H1 (cell line): ENCODE results near the gene KLHL10. TPM values are rescaled to one million over a fixed set of nuclear protein-coding genes. Genes with fewer than 3 reads are reported as not detected.

Experiments
- CTCF ChIA-PET: fragments of 300-600 bp; sonication (Branson Sonifier 250); formaldehyde crosslinking; loops from one replicate; lab custom pipeline; 2021; ENCODE audit not compliant: partially characterized antibody; lab: Charles Lee
- POLR2A ChIA-PET: fragments of 300-600 bp; sonication (Branson Sonifier 250); formaldehyde crosslinking; loops from one replicate; lab custom pipeline; 2021; ENCODE audit warnings: inconsistent platforms; ENCODE audit not compliant: partially characterized antibody; lab: Charles Lee
- DNase-seq, 2 experiments: peaks; one replicate each; pipeline versions ENCODE4 v3.0.0 to v3.0.0-alpha.2; 2010 to 2022; ENCODE audit warnings: low spot score in 2 of 2, low read depth in 1 of 2, mixed read lengths in 1 of 2
- FAIRE-seq: peaks from 2 replicates; lab custom pipeline; 2011; peaks lifted over from hg19 to GRCh38; lab: Jason Lieb, UNC
- H2AFZ ChIP-seq: 2 replicates; pipeline ENCODE4 v1.8.1; 2012; ENCODE audit warnings: low read length, inconsistent platforms
- H2AK5ac ChIP-seq: 2 replicates; pipeline ENCODE4 v1.6.1; 2013; ENCODE audit warnings: low read depth, low read length
- H2BK120ac ChIP-seq: replicated peaks from 2 replicates; pipeline ENCODE3; 2013; ENCODE audit warnings: low read depth, low read length, inconsistent platforms
- H2BK12ac ChIP-seq: 2 replicates; pipeline ENCODE4 v1.6.1; 2013; ENCODE audit warnings: low read depth, low read length
- H2BK15ac ChIP-seq: 2 replicates; pipeline ENCODE4 v1.6.1; 2013; ENCODE audit warnings: low read length
- H2BK20ac ChIP-seq: 2 replicates; pipeline ENCODE4 v1.6.1; 2013; ENCODE audit warnings: low read length
- H2BK5ac ChIP-seq: 2 replicates; pipeline ENCODE4 v1.6.1; 2013; ENCODE audit warnings: low read depth, low read length
- H3K14ac ChIP-seq: 2 replicates; pipeline ENCODE4 v1.6.1; 2013; ENCODE audit warnings: inconsistent platforms; ENCODE audit not compliant: insufficient read length
- H3K18ac ChIP-seq: 2 replicates; pipeline ENCODE4 v1.6.1; 2013; ENCODE audit warnings: low read length; ENCODE audit errors: extremely low read depth
- H3K23ac ChIP-seq: 2 replicates; pipeline ENCODE4 v1.6.1; 2013; ENCODE audit warnings: inconsistent platforms; ENCODE audit not compliant: insufficient read length
- H3K23me2 ChIP-seq: 2 replicates; pipeline ENCODE4 v1.6.1; 2013; ENCODE audit warnings: low read depth, low read length
- H3K27ac ChIP-seq: 2 replicates; pipeline ENCODE4 v1.6.1; 2011; ENCODE audit warnings: low read depth, low read length, inconsistent platforms
- H3K27me3 ChIP-seq, 4 experiments: replicated peaks in 1 of 4; 1 replicate in 1 of 4; 2 replicates in 3 of 4; pipeline versions ENCODE4 v1.6.1 to v1.8.1; 2011 to 2013; ENCODE audit warnings: low read length in 3 of 4, mild to moderate bottlenecking in 3 of 4, inconsistent platforms in 2 of 4, mixed read lengths in 2 of 4, moderate library complexity in 1 of 4; ENCODE audit not compliant: control insufficient read depth in 3 of 4, insufficient read depth in 3 of 4; ENCODE audit errors: extremely low read depth in 1 of 4
- H3K36me3 ChIP-seq, 4 experiments: 2 replicates each; pipeline versions ENCODE4 v1.6.1 to v1.8.1; 2011 to 2013; ENCODE audit warnings: mild to moderate bottlenecking in 4 of 4, low read length in 3 of 4, moderate library complexity in 2 of 4, control low read depth in 1 of 4, inconsistent platforms in 1 of 4; ENCODE audit not compliant: insufficient read depth in 4 of 4, control insufficient read depth in 2 of 4
- H3K4ac ChIP-seq: replicated peaks from 2 replicates; pipeline ENCODE3; 2013; ENCODE audit warnings: low read length, low read depth, mixed read lengths, inconsistent platforms; ENCODE audit not compliant: insufficient read length
- H3K4me1 ChIP-seq, 4 experiments: replicated peaks in 1 of 4; 1 replicate in 1 of 4; 2 replicates in 3 of 4; pipeline versions ENCODE4 v1.6.1 to v1.8.1; 2011 to 2013; ENCODE audit warnings: low read length in 3 of 4, inconsistent platforms in 2 of 4, mixed read lengths in 1 of 4; ENCODE audit not compliant: insufficient read depth in 4 of 4, control insufficient read depth in 3 of 4
- H3K4me2 ChIP-seq, 2 experiments: 2 replicates each; pipeline versions ENCODE4 v1.6.1 to v1.8.1; 2011 to 2013; ENCODE audit warnings: low read depth in 2 of 2, low read length in 2 of 2, control low read depth in 1 of 2, inconsistent platforms in 1 of 2, mild to moderate bottlenecking in 1 of 2; ENCODE audit not compliant: insufficient read depth in 1 of 2
- H3K4me3 ChIP-seq, 4 experiments: fragments of 200-600, 300-600 bp in 1 of 4; sonication (generic), shearing (Covaris generic), sonication (Bioruptor Twin) in 1 of 4; 2 replicates each; pipeline versions ENCODE4 v1.5.1 to v1.8.1; 2011 to 2016; ENCODE audit warnings: low read length in 4 of 4, low read depth in 3 of 4, control low read depth in 2 of 4, inconsistent platforms in 2 of 4, mild to moderate bottlenecking in 2 of 4, mixed read lengths in 1 of 4, moderate library complexity in 1 of 4; ENCODE audit not compliant: insufficient read depth in 2 of 4; ENCODE audit errors: extremely low read depth in 1 of 4
- H3K56ac ChIP-seq: replicated peaks from 2 replicates; pipeline ENCODE3; 2013; ENCODE audit warnings: low read depth, mild to moderate bottlenecking, mixed read lengths, low read length, inconsistent platforms; ENCODE audit not compliant: insufficient read length
- H3K79me1 ChIP-seq: 2 replicates; pipeline ENCODE4 v1.6.1; 2013; ENCODE audit warnings: low read depth, low read length, control low read depth
- H3K79me2 ChIP-seq, 2 experiments: 2 replicates each; pipeline versions ENCODE4 v1.6.1 to v1.8.1; 2012 to 2013; ENCODE audit warnings: low read length in 2 of 2, mild to moderate bottlenecking in 2 of 2, inconsistent platforms in 1 of 2; ENCODE audit not compliant: insufficient read depth in 2 of 2, control insufficient read depth in 1 of 2
- H3K9ac ChIP-seq, 4 experiments: replicated peaks in 1 of 4; 1 replicate in 1 of 4; 2 replicates in 3 of 4; pipeline versions ENCODE4 v1.6.1 to v1.8.1; 2011 to 2013; ENCODE audit warnings: low read depth in 3 of 4, low read length in 3 of 4, control low read depth in 2 of 4, mild to moderate bottlenecking in 2 of 4, moderate library complexity in 2 of 4, inconsistent platforms in 1 of 4; ENCODE audit errors: extremely low read depth in 1 of 4
- H3K9me3 ChIP-seq, 2 experiments: 2 replicates each; pipeline versions ENCODE4 v1.6.1 to v1.8.1; 2012 to 2013; ENCODE audit warnings: mild to moderate bottlenecking in 2 of 2, moderate library complexity in 2 of 2, control low read depth in 1 of 2, inconsistent platforms in 1 of 2, low read depth in 1 of 2, low read length in 1 of 2, mixed read lengths in 1 of 2; ENCODE audit not compliant: insufficient read depth in 2 of 2
- H4K20me1 ChIP-seq, 2 experiments: replicated peaks in 1 of 2; 2 replicates each; pipeline versions ENCODE3 to v1.8.1; 2011 to 2013; ENCODE audit warnings: inconsistent platforms in 2 of 2, low read length in 2 of 2, mild to moderate bottlenecking in 1 of 2; ENCODE audit not compliant: insufficient read depth in 2 of 2, control insufficient read depth in 1 of 2
- H4K5ac ChIP-seq: 2 replicates; pipeline ENCODE4 v1.6.1; 2013; ENCODE audit warnings: low read length, low read depth, mixed read lengths, inconsistent platforms; ENCODE audit not compliant: insufficient read length
- H4K8ac ChIP-seq: 2 replicates; pipeline ENCODE4 v1.8.0; 2013; ENCODE audit warnings: mild to moderate bottlenecking, moderate library complexity, low read length, inconsistent platforms; ENCODE audit not compliant: insufficient read depth; ENCODE audit errors: extremely low read depth
- H4K91ac ChIP-seq: replicated peaks from 2 replicates; pipeline ENCODE3; 2013; ENCODE audit warnings: low read length, mixed read lengths, inconsistent platforms; ENCODE audit not compliant: insufficient read length
- CBX5 ChIP-seq: fragments of 300-800, 300-1000 bp; sonication (generic); IDR thresholded peaks from 2 replicates; pipeline ENCODE4 v1.7.1; 2016; ENCODE audit warnings: antibody characterized with exemption, low read length, low read depth
- CHD1 ChIP-seq: IDR thresholded peaks from 2 replicates; pipeline ENCODE4 v1.6.1; 2012; ENCODE audit warnings: low read depth, low read length, improper control_type of control experiment
- CHD2 ChIP-seq: IDR thresholded peaks from 2 replicates; pipeline ENCODE4 v1.6.1; 2012; ENCODE audit warnings: low read length, improper control_type of control experiment
- CTCF ChIP-seq, 3 experiments: IDR thresholded peaks; 1 replicate in 2 of 3; 2 replicates in 1 of 3; pipeline versions ENCODE4 v1.5.1 to v1.6.1; 2011; ENCODE audit warnings: low read length in 3 of 3, mild to moderate bottlenecking in 3 of 3, inconsistent platforms in 2 of 3, low read depth in 1 of 3, moderate library complexity in 1 of 3; ENCODE audit not compliant: insufficient read depth in 1 of 3; ENCODE audit errors: control extremely low read depth in 1 of 3
- JUND ChIP-seq: IDR thresholded peaks from 2 replicates; pipeline ENCODE4 v1.6.1; 2011; ENCODE audit warnings: mild to moderate bottlenecking, improper control_type of control experiment, low read length
- PHF8 ChIP-seq: fragments of 200-600 bp; sonication (generic); conservative IDR thresholded peaks from 2 replicates; pipeline ENCODE4 v1.7.1; 2012; ENCODE audit warnings: low read depth, mild to moderate bottlenecking, inconsistent platforms, low read length, moderate library complexity
- POLR2AphosphoS5 ChIP-seq: IDR thresholded peaks from 2 replicates; pipeline ENCODE4 v1.6.1; 2011; ENCODE audit warnings: low read depth, low read length
- POU5F1 ChIP-seq: IDR thresholded peaks from 2 replicates; pipeline ENCODE4 v1.6.1; 2011; ENCODE audit warnings: low read depth, mild to moderate bottlenecking, low read length, moderate library complexity
- SIRT6 ChIP-seq: IDR thresholded peaks from one replicate; pipeline ENCODE4 v1.7.1; 2012; ENCODE audit warnings: low read length, inconsistent platforms
- ZNF274 ChIP-seq: IDR thresholded peaks from 2 replicates; pipeline ENCODE4 v1.7.0; 2012; ENCODE audit warnings: low read length, borderline replicate concordance; ENCODE audit errors: extremely low read depth
- WGBS, 2 experiments: shearing (Covaris generic) in 1 of 2; methylation state at CpG; one replicate each; pipeline versions ENCODE4 v1.1.6 to v1.1.7; 2013 to 2015; ENCODE audit warnings: low lambda C conversion rate in 2 of 2, mixed read lengths in 2 of 2, inconsistent platforms in 1 of 2, low coverage in 1 of 2, missing lambda C conversion rate in 1 of 2; ENCODE audit not compliant: insufficient replicate concordance in 2 of 2, insufficient coverage in 1 of 2, insufficient read length in 1 of 2; ENCODE audit errors: extremely low coverage in 1 of 2, missing lambda C conversion rate in 1 of 2; 5-methylcytosine and 5-hydroxymethylcytosine counted together
- polyA plus RNA-seq, 7 experiments: library from polyadenylated mRNA; depleted of rRNA in 3 of 7; stranded (reverse) in 5 of 7; unstranded in 2 of 7; fragments of >200 nt in 5 of 7; fragments of 200-250 nt in 2 of 7; gene quantifications; 1 replicate in 5 of 7; 2 replicates in 1 of 7; 4 replicates in 1 of 7; pipeline versions ENCODE4 v1.2.1 to v1.2.3, GENCODE V29; 2011 to 2013; ENCODE audit warnings: missing spikeins in 2 of 7, mixed read lengths in 2 of 7
- total RNA-seq: library from RNA; stranded (reverse); fragmentation: NEBNext Ultra II Directional; extraction: Animal tissue kit (Norgen Biotek cat#: 25700); gene quantifications from 2 replicates; pipeline ENCODE4 v1.2.1, GENCODE V29; 2021

KLHL10 gene
- total and polyA plus RNA-seq, 2 of the 8 experiments (the other 6 are each of a cell fraction or from before 2014, with no cell fraction given) = 0.19 to 0.26 TPM

- Histone ChIP-seq H3K27ac (no peak overlapping the region), H3K23me2 (peaks cover 9% of the 10 kb centered on the region), H4K20me1 (peaks cover 2 to 27% of the 10 kb centered on the region in 2 experiments), H3K56ac (no peak overlapping the region), H3K14ac (no peak overlapping the region), H2AK5ac (no peak overlapping the region), H3K4me2 (peak overlapping the region; percentile 80 to 93), H2BK120ac (no peak overlapping the region), H4K8ac (no peak overlapping the region), H4K5ac (no peak overlapping the region), H3K36me3 (peaks cover 0 to 16% (median 12%) of the 10 kb centered on the region in 4 experiments; a peak in 7 of 8 replicates), H2BK20ac (no peak overlapping the region), H3K27me3 (no peaks in the 10 kb centered on the region), H3K4me1 (peaks cover 9 to 25% (median 13%) of the 10 kb centered on the region in 4 experiments), H2AFZ (no peak overlapping the region), H3K23ac (no peak overlapping the region), H3K4ac (no peak overlapping the region), H3K4me3 (peak overlapping the region; percentile 27 to 94 (median 88); a peak in 6 of 8 replicates), H3K18ac (no peak overlapping the region), H3K9me3 (no peaks in the 10 kb centered on the region), H4K91ac (no peak overlapping the region), H2BK15ac (no peak overlapping the region), H2BK12ac (no peak overlapping the region), H3K9ac (peak overlapping the region in 1 of 4 experiments; percentile 50; a peak in 2 of 7 replicates), H3K79me1 (peaks cover 3% of the 10 kb centered on the region), H3K79me2 (peaks cover 10 to 58% of the 10 kb centered on the region in 2 experiments), H2BK5ac (no peak overlapping the region)
- POLR2A ChIA-PET = interaction anchor here (0.6 to 4.1 kb wide), 20 partner anchors 13 to 174 kb away, joined by 3 to 26 read pairs (median 5); partner anchors contain the start of genes ACLY, CNP, EIF1 and FKBP10
- WGBS, 2 experiments = 82% methylated on average over 17 of the region's 18 CpGs; no CpG with 5 or more reads in 1 of the 2 experiments
- CTCF ChIA-PET = interaction anchor here (0.6 to 1.5 kb wide), 9 partner anchors 21 to 173 kb away, joined by 3 to 5 read pairs (median 3); partner anchors contain the start of genes JUP and KLHL10
- no peak for DNase-seq
- no peak for FAIRE-seq
- TF ChIP-seq POLR2AphosphoS5 (no peak), CTCF (IDR thresholded peaks at IDR 0.05; ENCODE audit: control extremely low read depth in 1 of 3, insufficient read depth in 1 of 3, low read depth in 1 of 3, low read length in 3 of 3) (no peak), SIRT6 (no peak), PHF8 (no peak), CHD2 (no peak), ZNF274 (no peak), POU5F1 (no peak), JUND (no peak), CBX5 (no peak), CHD1 (no peak)
Measured at GRCh38 chr17:41863074-41863848, 25.6 kb downstream of the KLHL10 start.
